Caco-2 (cell line): ENCODE results near the gene FKBP14. TPM values are rescaled to one million over a fixed set of nuclear protein-coding genes. Genes with fewer than 3 reads are reported as not detected.

Source experiments
- BruUV-seq: library from RNA; stranded (reverse); fragments of 400-500 nt; replicated peaks from 2 replicates; lab custom pipeline; 2021; lab: Mats Ljungman, UMichigan
- CTCF ChIA-PET: fragments of 300-600 bp; sonication (Branson Sonifier 250); formaldehyde crosslinking; loops from one replicate; lab custom pipeline; 2022; ENCODE audit warnings: antibody characterized with exemption; lab: Charles Lee
- POLR2A ChIA-PET: fragments of 300-600 bp; sonication (Branson Sonifier 250); formaldehyde crosslinking; loops from one replicate; lab custom pipeline; 2022; ENCODE audit warnings: antibody characterized with exemption; lab: Charles Lee
- DNase-seq, 2 experiments: peaks; one replicate each; pipeline versions ENCODE4 v3.0.0 to v3.0.0-alpha.2; 2020 to 2022
- H3K27me3 ChIP-seq: replicated peaks from 2 replicates; pipeline ENCODE4 v1.6.0; 2011; ENCODE audit warnings: low read length; ENCODE audit not compliant: control insufficient read depth, insufficient read depth
- H3K36me3 ChIP-seq: 2 replicates; pipeline ENCODE4 v1.5.1; 2011; ENCODE audit warnings: low read length; ENCODE audit not compliant: control insufficient read depth, insufficient read depth
- H3K4me1 ChIP-seq: fragments of 250-450 bp; sonication (Bioruptor Pico); 2 replicates; pipeline ENCODE4 v1.5.1; 2020; ENCODE audit warnings: mild to moderate bottlenecking
- H3K4me3 ChIP-seq: 2 replicates; pipeline ENCODE4 v1.5.1; 2011; ENCODE audit warnings: low read depth, mild to moderate bottlenecking, control low read depth, low read length
- H3K9me3 ChIP-seq: fragments of 250-450 bp; sonication (Bioruptor Pico); 2 replicates; pipeline ENCODE4 v1.5.1; 2020; ENCODE audit warnings: mild to moderate bottlenecking, moderate library complexity
- H3K27ac Mint-ChIP-seq: one replicate; pipeline ENCODE4 v1.8.0; 2022; ENCODE audit warnings: mixed read lengths; ENCODE audit not compliant: unreplicated experiment
- H3K27me3 Mint-ChIP-seq: one replicate; pipeline ENCODE4 v1.8.0; 2022; ENCODE audit warnings: mixed read lengths; ENCODE audit not compliant: insufficient read depth, unreplicated experiment
- H3K36me3 Mint-ChIP-seq: one replicate; pipeline ENCODE4 v1.8.0; 2022; ENCODE audit warnings: mild to moderate bottlenecking, mixed read lengths; ENCODE audit not compliant: insufficient read depth, unreplicated experiment
- H3K4me1 Mint-ChIP-seq: one replicate; pipeline ENCODE4 v1.8.0; 2022; ENCODE audit warnings: low read depth, mixed read lengths; ENCODE audit not compliant: unreplicated experiment
- H3K4me3 Mint-ChIP-seq: one replicate; pipeline ENCODE4 v1.8.0; 2022; ENCODE audit warnings: mild to moderate bottlenecking, moderate library complexity, mixed read lengths; ENCODE audit not compliant: unreplicated experiment
- H3K9me3 Mint-ChIP-seq: one replicate; pipeline ENCODE4 v1.8.0; 2022; ENCODE audit warnings: mixed read lengths; ENCODE audit not compliant: unreplicated experiment
- intact Hi-C: fragments of 100-400 bp; cut with micrococcal nuclease; formaldehyde crosslinking; loops from one replicate; pipeline ENCODE4 v1.10.0; 2022; ENCODE audit not compliant: unreplicated experiment
- total RNA-seq: library from RNA; stranded (reverse); gene quantifications from 2 replicates; pipeline ENCODE4 v1.2.3, GENCODE V29; 2022
- TF ChIP-seq, protein P1 (sequence below), 2 experiments: fragments of 200-600 bp in 1 of 2; IDR thresholded peaks; 1 replicate in 1 of 2; 2 replicates in 1 of 2; pipeline versions ENCODE4 v1.5.1 to v1.8.0; 2011 to 2022; ENCODE audit warnings: antibody characterized with exemption in 1 of 2, control low read depth in 1 of 2, inconsistent platforms in 1 of 2, low read depth in 1 of 2, low read length in 1 of 2, mild to moderate bottlenecking in 1 of 2, moderate library complexity in 1 of 2; ENCODE audit not compliant: insufficient read depth in 1 of 2, severe bottlenecking in 1 of 2, unreplicated experiment in 1 of 2

The FKBP14 gene
- total RNA-seq, 1 experiment from 2014 or later, result 17.5 TPM

DNA sequence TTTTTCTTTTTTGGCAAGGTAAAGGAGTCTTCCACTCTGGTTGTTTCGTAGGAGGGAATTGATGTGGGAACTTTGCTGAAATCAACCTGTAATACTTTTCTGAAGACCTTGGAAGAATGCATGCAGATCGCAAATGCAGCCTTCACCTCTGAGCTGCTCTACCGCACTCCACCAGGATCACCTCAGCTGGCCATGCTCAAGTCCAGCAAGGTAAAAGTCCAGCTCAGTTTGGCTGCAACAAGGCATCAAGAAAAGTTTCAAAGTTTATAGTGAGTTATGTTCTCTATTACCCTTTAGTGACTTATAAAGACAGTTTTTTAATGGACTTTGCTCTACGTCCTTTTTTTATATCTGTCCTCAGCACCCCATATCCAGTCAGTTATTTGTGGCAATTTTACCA lies 22.7 kb upstream of the FKBP14 start:
- intact Hi-C loops, result no loop called here
- no peak overlapping the region for H3K4me3 ChIP-seq
- peaks cover 2% of the 10 kb centered on the region for H3K36me3 ChIP-seq
- H3K36me3 Mint-ChIP-seq, result peaks cover 46% of the 10 kb centered on the region
- ChIA-PET CTCF (no interaction called here), POLR2A (no interaction called here)
- H3K4me1 ChIP-seq, result no peaks in the 10 kb centered on the region
- BruUV-seq, result no TSS peak
- H3K27me3 ChIP-seq, result no peaks in the 10 kb centered on the region
- H3K4me3 Mint-ChIP-seq, result no peak overlapping the region
- no peak overlapping the region for H3K27ac Mint-ChIP-seq
- H3K4me1 Mint-ChIP-seq, result no peaks in the 10 kb centered on the region
- TF ChIP-seq, protein P1, sequence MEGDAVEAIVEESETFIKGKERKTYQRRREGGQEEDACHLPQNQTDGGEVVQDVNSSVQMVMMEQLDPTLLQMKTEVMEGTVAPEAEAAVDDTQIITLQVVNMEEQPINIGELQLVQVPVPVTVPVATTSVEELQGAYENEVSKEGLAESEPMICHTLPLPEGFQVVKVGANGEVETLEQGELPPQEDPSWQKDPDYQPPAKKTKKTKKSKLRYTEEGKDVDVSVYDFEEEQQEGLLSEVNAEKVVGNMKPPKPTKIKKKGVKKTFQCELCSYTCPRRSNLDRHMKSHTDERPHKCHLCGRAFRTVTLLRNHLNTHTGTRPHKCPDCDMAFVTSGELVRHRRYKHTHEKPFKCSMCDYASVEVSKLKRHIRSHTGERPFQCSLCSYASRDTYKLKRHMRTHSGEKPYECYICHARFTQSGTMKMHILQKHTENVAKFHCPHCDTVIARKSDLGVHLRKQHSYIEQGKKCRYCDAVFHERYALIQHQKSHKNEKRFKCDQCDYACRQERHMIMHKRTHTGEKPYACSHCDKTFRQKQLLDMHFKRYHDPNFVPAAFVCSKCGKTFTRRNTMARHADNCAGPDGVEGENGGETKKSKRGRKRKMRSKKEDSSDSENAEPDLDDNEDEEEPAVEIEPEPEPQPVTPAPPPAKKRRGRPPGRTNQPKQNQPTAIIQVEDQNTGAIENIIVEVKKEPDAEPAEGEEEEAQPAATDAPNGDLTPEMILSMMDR (IDR thresholded peaks at IDR 0.05; ENCODE audit: insufficient read depth in 1 of 2, low read depth in 1 of 2, low read length in 1 of 2, severe bottlenecking in 1 of 2, unreplicated experiment in 1 of 2), result no peak
- H3K27me3 Mint-ChIP-seq, result no peaks in the 10 kb centered on the region
- no peak for DNase-seq
- no peaks in the 10 kb centered on the region for H3K9me3 Mint-ChIP-seq
- H3K9me3 ChIP-seq, result no peaks in the 10 kb centered on the region

DNA sequence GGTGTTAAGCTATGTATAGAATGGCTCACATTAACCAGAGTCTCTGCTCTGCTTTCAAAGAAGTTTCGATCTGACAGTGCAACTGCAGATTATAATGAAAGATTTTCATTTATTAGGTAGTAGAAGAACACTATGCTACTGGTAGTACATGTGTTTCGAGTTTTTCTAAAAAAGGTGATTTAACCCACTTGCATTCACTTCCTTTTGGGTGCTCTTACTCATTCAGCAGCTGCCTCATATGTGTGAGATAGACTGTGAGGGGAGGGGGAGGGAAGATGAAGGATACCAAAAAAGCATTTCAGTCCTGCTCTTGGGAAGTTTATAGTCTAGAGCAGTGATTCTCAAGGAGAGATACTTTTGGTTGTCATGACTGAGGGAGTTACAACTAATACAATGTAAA lies 22.1 kb upstream of the FKBP14 start:
- Mint-ChIP-seq H3K9me3 (no peaks in the 10 kb centered on the region), H3K27me3 (no peaks in the 10 kb centered on the region), H3K4me3 (no peak overlapping the region), H3K4me1 (no peaks in the 10 kb centered on the region), H3K27ac (no peak overlapping the region), H3K36me3 (peaks cover 46% of the 10 kb centered on the region)
- POLR2A ChIA-PET, result no interaction called here
- Histone ChIP-seq H3K9me3 (no peaks in the 10 kb centered on the region), H3K4me3 (no peak overlapping the region), H3K4me1 (no peaks in the 10 kb centered on the region), H3K27me3 (no peaks in the 10 kb centered on the region), H3K36me3 (peaks cover 2% of the 10 kb centered on the region)
- TF ChIP-seq, protein P1 (IDR thresholded peaks at IDR 0.05; ENCODE audit: insufficient read depth in 1 of 2, low read depth in 1 of 2, low read length in 1 of 2, severe bottlenecking in 1 of 2, unreplicated experiment in 1 of 2), result no peak
- no peak for DNase-seq
- BruUV-seq, result no TSS peak
- intact Hi-C loops, result no loop called here
- CTCF ChIA-PET, result no interaction called here

DNA sequence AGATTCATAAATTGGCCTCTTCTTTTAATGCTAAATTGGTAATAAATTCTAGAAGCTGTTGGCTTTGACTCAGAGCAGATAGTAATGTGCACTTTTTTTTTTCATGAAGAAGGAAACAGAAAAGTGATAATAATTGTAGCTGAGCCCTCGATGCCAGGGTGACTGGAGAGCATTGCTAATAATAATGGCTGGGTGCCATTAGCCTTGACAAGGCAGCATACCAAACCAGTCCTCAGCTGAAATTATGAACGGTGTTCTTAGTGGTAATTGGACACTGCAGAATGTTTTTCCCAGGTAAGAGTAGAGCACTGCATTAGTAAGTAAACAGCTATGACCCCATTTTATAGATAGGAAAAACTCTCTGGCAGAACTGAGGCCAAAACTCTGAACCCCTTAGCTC lies 20.6 kb upstream of the FKBP14 start:
- Mint-ChIP-seq H3K27me3 (no peaks in the 10 kb centered on the region), H3K9me3 (no peaks in the 10 kb centered on the region), H3K4me1 (peaks cover 1% of the 10 kb centered on the region), H3K4me3 (no peak overlapping the region), H3K27ac (no peak overlapping the region), H3K36me3 (peaks cover 36% of the 10 kb centered on the region)
- no peaks in the 10 kb centered on the region for H3K9me3 ChIP-seq
- POLR2A ChIA-PET, result no interaction called here
- CTCF ChIA-PET, result no interaction called here
- no TSS peak for BruUV-seq
- H3K27me3 ChIP-seq, result no peaks in the 10 kb centered on the region
- H3K4me1 ChIP-seq, result peaks cover 2% of the 10 kb centered on the region
- peaks cover 2% of the 10 kb centered on the region for H3K36me3 ChIP-seq
- no peak overlapping the region for H3K4me3 ChIP-seq
- TF ChIP-seq, protein P1 (IDR thresholded peaks at IDR 0.05; ENCODE audit: insufficient read depth in 1 of 2, low read depth in 1 of 2, low read length in 1 of 2, severe bottlenecking in 1 of 2, unreplicated experiment in 1 of 2), result no peak
- no peak for DNase-seq
- intact Hi-C loops, result no loop called here
